GM21576 (cell line): ENCODE measurements around the gene NEK10.

Experiments used
- ATAC-seq: cut with Tn5 transposase; IDR thresholded peaks from one replicate; pipeline ENCODE4 v1.9.1; 2021; ENCODE audit warnings: mild to moderate bottlenecking, moderate library complexity; ENCODE audit not compliant: unreplicated experiment

NEK10 gene

DNA sequence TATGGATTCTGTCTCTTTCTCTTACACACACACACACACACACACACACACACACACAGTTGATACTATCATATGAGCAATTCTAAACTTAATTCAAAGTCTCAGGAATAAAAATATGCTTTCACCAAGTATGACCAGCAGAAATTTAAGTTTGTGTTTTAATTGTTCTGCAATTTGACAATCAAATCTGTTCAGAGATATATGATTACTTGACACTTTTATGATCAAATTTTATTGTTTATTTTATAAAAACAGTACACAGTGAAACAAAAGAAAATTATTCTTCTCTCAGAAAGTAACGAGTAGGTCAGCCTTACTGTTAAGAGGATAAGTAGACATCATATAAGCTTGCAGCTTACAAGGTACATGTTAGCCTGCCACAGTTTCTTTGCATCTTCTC lies 114.3 kb downstream of the NEK10 start:
- ATAC-seq, result no peak

DNA sequence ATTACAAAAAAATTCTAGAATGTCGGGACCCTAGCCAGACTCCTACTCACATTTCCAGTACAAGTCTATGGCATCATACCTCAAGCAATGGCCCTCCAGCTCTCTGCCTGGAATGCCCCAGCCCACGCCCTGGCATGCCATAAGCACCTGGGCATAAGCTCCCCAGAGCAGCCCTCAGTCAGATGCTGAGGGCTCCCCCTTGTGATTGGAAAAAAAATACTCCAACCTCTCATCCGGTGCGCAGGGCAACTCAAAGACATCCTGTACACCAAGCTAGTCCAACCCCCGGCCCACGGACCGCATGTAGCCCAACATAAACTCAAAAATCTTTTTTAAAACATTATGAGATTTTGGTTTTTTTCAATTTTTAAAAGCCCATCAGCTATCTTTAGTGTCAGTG lies 115.4 kb downstream of the NEK10 start:
- ATAC-seq, result peak; percentile 97

- ATAC-seq, result no peak
Measured at GRCh38 chr3:27253391-27253790, 115.8 kb downstream of the NEK10 start.

DNA sequence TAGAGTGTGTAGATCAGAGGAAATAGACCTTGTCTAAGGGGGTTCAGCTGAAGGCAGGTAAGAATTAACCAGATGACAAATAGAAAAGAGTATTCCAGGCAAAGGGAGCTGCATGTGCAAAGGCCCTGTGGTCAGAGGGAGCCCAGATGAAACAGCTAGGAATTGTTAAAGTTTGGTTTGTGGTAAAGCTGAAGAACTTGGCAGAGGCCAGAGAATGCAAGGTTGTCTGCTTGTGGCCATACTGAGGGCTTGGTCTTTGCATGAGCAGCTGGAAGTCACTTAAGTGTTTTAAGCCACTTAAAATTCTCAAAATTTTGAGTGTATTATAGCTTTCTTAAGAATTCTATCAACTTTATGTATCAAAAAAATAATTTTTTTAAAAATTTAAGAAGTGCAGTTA lies 116.5 kb downstream of the NEK10 start:
- no peak for ATAC-seq

DNA sequence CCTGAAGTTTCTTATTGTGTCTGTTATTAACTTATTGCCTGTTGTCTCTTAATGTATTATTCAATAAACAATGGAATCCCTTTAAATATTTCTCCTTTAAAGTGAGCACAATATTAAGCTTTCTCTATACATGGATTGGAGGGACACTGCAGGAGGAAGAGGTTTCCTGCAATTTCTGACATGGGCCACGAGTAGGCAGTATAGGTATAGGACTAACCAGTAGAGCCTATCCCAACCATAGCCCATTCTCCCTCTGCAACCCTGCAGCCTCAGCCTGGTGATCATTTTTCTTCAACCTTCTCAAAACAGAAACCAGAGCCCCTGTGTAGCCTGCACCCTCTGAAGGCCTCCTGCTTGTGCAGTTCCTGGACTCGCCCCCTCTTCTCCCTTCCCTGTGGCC lies 124.8 kb downstream of the NEK10 start:
- ATAC-seq, result no peak

DNA sequence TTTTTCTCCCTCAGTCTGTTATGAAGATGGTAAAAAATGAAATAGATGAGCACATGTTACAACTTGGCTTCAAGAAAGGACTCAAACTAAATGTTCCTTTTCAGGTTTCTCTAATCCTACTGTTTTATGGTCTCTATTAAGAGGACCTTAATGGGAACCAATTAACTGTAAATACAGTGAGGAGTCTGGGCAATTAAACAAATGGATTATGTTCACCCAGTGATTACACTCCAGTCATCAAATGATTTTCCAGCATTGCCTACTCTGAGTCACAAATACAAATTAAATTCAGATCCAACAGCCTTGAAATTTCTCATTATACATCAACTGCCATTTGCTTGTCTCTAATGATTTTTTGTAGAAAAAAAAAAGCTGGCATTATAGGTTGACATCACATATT lies 129.2 kb downstream of the NEK10 start:
- ATAC-seq, result no peak

DNA sequence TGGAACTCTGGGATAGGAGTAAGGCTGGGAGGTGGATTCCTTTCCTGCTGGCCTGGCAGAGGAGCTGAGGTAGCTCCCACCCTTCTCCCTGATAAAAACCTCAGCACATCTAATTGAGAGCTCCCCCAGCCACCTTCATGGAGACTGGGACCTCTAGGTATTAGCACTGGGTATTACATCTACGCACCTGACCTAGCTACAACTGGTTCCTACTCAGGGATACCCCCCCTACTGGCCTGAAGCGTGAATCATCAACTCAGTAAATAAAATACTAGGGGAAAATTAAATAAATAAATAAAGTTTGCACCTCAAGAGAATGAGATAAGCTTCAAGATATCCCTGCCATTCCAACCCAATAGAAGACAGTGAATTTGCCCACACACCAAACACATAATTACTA lies 140.4 kb downstream of the NEK10 start:
- no peak for ATAC-seq

DNA sequence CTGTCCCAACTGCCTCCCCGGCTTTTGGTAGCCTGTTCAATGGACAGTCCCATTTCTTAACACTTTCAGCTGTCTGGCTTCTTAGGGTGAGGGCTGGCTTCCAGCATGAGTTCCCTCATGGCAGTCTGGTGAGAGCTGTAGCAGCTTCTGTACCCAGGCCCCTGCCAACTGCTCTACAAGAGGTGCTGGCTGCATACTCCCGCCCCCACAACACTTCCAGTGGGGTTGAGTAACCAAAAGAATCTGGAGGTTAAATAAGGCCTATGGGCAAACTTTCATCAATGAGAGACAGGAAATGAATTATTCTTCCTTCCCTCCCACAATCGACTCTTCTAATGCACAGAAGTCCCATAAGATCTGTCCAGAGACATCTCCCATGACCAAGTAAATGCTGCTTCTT lies 145.0 kb downstream of the NEK10 start:
- ATAC-seq, result no peak

DNA sequence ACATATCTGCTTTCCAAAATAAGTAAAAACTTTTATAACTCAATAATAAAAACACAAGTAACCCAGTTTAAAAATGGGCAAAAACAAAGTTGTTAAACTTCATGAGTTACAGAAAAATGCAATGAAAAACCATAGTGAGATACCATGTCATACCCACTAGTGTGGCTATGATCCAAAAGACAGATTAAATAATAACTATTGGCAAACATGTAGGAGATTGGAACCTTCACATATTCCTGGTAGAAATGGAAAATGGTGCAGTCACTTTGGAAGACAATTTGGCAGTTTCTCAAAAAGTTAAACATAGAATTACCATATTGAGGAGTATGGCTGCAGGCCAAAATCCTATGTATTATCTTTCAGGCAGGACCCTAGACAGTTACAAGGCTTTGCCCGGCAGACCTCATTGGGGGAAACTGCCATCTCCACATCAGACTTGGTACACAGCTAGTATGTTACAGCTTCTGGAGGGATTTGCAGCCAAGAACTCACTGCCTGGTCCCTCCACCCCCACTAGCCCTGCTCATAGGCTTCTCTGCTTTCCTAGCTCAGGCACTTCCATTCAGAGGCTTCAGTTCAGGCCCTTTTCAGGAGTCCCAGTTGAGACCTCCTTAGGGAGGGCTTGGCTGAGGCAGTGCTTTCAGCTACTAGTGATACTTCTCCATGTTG lies 147.8 kb downstream of the NEK10 start:
- no peak for ATAC-seq

DNA sequence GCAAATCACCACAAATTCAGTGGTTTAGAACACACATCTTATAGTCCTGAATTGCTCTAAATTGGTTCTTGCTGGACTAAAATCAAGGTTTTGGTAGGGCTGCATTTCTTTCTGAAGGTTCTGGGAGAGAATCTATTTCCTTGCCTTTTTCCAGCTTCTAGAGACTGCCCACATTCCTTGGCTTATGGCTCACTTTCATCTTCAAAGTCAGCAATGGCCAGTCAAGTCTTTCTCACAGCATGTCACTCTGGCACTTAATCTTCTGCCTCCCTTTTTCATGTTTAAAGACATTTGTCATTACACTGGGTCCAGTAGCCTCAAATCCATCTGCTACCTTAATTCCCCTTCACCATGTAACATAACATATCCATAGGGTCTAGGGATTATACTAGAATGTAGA lies 149.0 kb downstream of the NEK10 start:
- ATAC-seq, result no peak

DNA sequence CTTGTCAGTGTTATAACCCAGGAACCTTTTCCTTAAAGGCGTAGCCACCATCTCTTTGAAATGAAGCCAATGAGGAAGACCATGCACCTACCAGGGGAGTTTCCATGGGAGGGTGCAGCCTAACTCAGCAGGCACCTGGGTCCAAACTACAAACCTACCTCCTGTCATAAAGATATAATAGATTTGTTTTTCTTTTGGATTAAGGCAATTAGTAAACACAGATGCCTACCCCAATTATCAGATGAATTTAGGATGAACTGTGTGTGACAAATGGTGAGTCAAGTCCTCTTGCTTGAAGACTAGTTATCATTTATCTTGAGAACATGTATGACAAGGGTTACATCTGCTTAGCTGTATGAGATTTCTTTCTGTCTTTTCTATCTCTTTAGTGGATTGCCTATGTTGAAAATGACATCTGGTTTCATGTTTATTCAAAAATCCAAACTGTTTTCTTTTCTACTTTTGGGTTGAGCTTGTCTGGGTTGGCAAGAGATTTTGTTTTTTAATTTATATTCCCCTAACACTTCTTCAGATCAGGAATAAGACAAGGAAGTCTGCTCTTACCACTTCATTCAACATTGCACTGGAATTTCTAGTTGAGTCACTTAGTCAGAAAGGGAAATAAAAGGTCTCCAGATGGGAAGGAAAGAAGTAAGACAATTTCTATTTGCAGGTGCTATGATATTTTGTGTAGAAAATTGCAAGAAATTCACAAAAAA lies 149.9 kb downstream of the NEK10 start:
- no peak for ATAC-seq

DNA sequence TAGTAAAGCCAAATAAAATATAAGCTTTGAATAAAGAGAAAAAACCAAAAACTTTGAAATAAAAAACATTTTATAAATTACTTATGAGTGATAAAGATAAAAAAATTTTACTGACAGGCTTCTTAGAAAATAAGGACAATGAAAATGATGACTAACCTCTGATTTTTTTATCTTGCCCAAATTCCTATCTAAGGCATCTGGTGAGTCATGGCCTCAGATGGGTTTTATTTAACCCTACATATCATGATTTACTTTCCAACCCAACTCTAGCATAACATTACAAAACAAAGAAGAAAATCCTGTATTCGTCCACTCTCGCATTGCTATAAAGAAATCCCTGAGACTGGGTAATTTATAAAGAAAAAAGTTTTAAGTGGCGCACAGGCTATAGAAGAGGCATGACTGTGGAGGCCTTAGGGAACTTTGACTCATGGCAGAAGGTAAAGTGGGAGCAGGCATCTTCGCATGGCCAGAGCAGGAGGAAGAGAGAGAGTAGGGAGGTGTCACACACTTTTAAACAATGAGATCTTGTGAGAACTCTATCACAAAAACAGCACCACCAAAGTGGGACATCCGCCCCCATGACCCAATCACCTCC lies 152.1 kb downstream of the NEK10 start:
- ATAC-seq, result no peak

GRCh38 chr3:27216295-27216855 lies 152.8 kb downstream of the NEK10 start:
- no peak for ATAC-seq

DNA sequence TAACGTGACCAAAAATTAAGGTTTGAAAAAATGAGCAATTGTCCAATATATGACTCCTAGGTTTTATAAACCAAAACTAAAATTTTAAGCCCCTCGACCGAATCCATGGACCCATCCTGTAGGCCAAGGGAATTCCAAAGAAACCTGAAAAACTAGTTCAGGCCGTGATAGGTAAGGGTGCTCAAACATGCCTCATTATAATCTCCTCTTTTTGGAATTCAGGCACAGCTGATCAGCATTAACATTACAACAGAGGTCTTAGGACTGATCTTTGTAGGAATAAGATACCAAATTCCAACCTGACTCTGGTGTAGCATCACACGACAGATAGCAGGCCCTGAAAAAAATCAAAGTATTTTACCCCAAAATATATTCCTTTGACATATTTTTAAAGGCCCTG lies 155.7 kb downstream of the NEK10 start:
- ATAC-seq, result no peak

- peak; percentile 63 for ATAC-seq
Measured at GRCh38 chr3:27209617-27210264, 159.4 kb downstream of the NEK10 start.

DNA sequence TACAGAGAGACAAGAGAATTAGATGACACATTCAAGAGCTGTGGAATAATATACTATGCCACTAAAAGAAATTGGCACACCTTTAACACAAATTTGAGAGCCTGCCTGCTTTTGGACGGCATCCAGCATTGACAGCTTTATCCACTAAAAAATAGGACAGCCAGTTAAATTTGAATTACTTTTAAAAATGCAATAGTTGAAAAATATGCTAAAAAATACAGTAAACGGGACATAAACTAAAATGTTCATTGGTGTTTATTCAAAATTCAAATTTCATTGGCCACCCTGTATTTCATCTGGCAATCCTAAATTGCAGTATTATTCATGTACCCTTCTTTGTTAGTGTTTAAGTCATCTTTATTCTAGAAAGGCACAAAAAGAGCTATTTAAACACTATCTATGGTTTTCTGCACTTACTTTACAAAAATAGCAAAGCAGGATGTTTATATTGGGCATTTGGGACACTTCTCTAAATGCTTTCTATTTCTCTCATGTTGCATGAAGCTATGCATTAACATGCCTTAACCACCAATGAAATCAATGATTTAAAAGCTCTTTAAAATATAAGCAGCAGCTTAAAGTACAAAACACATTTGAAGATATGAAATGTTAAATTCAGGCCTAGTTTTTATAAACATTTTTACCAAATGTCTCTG lies 160.1 kb downstream of the NEK10 start:
- no peak for ATAC-seq

GRCh38 chr3:27202959-27203358 lies 166.2 kb downstream of the NEK10 start:
- ATAC-seq, result no peak

GRCh38 chr3:27201492-27201891 lies 167.7 kb downstream of the NEK10 start:
- no peak for ATAC-seq

DNA sequence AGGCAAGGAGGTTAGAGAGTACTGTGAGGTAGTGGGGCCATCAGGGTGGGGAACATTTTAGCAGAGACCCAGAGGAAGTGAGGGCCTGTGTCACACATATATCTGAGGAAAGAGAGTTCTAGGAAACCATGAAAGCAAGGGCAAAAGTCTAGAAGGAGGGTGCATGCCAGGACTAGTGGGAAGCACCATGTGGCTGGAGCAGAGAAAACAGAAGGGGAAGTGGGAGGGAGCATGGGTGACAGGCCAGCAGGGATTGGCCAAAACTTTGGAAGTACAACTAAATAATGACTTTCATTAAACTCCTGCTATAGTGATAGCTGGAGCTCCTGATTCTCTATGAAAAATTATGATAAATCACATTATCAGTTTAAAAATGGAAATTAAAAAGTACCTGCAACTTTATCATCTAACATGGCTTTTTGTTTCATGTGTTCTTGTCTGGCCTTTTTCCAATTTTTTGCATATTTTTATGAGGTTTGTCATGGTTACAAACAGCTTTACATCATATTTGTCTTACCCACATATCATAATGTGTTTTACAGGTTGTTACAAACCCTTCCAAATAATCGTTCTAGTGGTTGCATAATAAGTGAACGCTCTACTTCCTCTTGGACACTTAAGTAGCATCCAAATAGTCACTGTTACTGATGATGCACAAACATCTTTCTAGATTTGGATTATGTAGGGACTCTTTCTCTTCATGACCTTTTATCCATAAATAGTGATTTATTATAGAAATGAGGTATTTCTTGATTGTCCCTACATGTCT lies 168.3 kb downstream of the NEK10 start:
- no peak for ATAC-seq

DNA sequence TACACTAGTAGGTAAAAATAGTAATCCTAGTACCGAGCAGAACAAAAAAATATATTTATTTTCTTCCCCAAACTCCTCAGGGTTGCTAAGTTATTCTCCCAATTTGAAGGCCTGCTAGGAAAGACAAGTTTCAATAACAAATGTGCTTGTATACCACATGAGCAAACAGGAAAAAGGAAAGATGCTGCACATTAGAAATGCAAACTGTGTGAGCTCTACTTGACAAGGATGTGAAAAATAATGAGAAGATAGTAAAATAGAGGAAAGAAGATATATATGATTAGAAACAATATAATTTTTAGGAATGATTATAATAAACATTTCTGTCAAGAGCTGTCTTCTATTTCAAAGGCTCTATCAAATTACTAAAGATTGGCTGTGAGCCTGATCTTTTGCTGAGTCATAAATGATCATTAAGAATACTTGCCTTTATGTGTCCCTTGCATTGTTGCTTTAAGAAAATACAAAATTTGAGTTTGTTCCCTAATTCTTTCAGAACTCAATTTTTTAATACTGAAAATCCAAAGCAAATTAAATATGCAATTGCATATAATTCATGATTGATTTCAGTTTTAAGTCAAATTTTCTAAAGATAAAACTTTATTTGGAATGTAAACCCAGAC lies 174.2 kb downstream of the NEK10 start:
- no peak for ATAC-seq
